GM18873 (cell line): Measurements from ENCODE around the gene PPP2R5C.

ENCODE experiments used
- ATAC-seq: cut with Tn5 transposase; IDR thresholded peaks from one replicate; pipeline ENCODE4 v1.9.1; 2021; ENCODE audit warnings: mild to moderate bottlenecking, moderate library complexity, moderate number of reproducible peaks; ENCODE audit not compliant: unreplicated experiment, low FRiP score

PPP2R5C gene

GRCh38 chr14:101879529-101880336, 118.2 kb downstream of the PPP2R5C start:
- no peak for ATAC-seq

GRCh38 chr14:101881426-101881825, 119.9 kb downstream of the PPP2R5C start:
- no peak for ATAC-seq

GRCh38 chr14:101882141-101882935, 120.8 kb downstream of the PPP2R5C start:
- no peak for ATAC-seq

GRCh38 chr14:101884089-101884933, 122.8 kb downstream of the PPP2R5C start:
- ATAC-seq, result no peak

GRCh38 chr14:101884934-101885576, 123.5 kb downstream of the PPP2R5C start:
- no peak for ATAC-seq

- no peak for ATAC-seq
Measured at GRCh38 chr14:101887219-101887618, 125.7 kb downstream of the PPP2R5C start.

- no peak for ATAC-seq
Measured at GRCh38 chr14:101888182-101888581, 126.7 kb downstream of the PPP2R5C start.

GRCh38 chr14:101889366-101889765, 127.9 kb downstream of the PPP2R5C start:
- ATAC-seq, result no peak

GRCh38 chr14:101889898-101890297, 128.4 kb downstream of the PPP2R5C start:
- ATAC-seq, result no peak

- ATAC-seq, result no peak
Measured at GRCh38 chr14:101891471-101891870, 130.0 kb downstream of the PPP2R5C start.

GRCh38 chr14:101893759-101894158, 132.2 kb downstream of the PPP2R5C start:
- ATAC-seq, result no peak

GRCh38 chr14:101894365-101895081, 133.0 kb downstream of the PPP2R5C start:
- no peak for ATAC-seq

GRCh38 chr14:101895256-101895655, 133.7 kb downstream of the PPP2R5C start:
- ATAC-seq, result no peak

- ATAC-seq, result no peak
Measured at GRCh38 chr14:101897326-101897725, 135.8 kb downstream of the PPP2R5C start.

- ATAC-seq, result no peak
Measured at GRCh38 chr14:101898416-101898815, 136.9 kb downstream of the PPP2R5C start.

GRCh38 chr14:101899263-101899662, 137.8 kb downstream of the PPP2R5C start:
- ATAC-seq, result no peak

- ATAC-seq, result no peak
Measured at GRCh38 chr14:101900253-101900652, 138.7 kb downstream of the PPP2R5C start.

- ATAC-seq, result no peak
Measured at GRCh38 chr14:101903111-101903561, 141.6 kb downstream of the PPP2R5C start.

GRCh38 chr14:101905614-101906013, 144.1 kb downstream of the PPP2R5C start:
- no peak for ATAC-seq
